Activated CD4-positive, alpha-beta T cell treated with anti-CD3 and anti-CD28 coated beads, Interleukin-2, amount 50 U/mL, for 48 hours (primary cell): Measurements from ENCODE around the gene CDIP1.
A peak's percentile ranks its signal among the peaks of the same experiment; 100 is the strongest.

Experiments used
- DNase-seq, 2 experiments: peaks; one replicate each; pipeline ENCODE4 v3.0.0-alpha.2; 2020

CDIP1 gene

GRCh38 chr16:4537376-4538343 lies 913 bp downstream of the CDIP1 start:
- peak in 1 of 2 experiments; percentile 39 for DNase-seq

- DNase-seq = no peak
These were observed 2.0 kb downstream of the CDIP1 start for GRCh38 chr16:4536391-4537106.

GRCh38 chr16:4535627-4536108 lies 2.9 kb downstream of the CDIP1 start:
- DNase-seq = peak; percentile 50 to 59

- no peak for DNase-seq
These were observed 4.3 kb downstream of the CDIP1 start for GRCh38 chr16:4534151-4534790.

- no peak for DNase-seq
These were observed 5.1 kb downstream of the CDIP1 start for GRCh38 chr16:4533490-4533889.

- DNase-seq = no peak
These were observed 6.3 kb downstream of the CDIP1 start for GRCh38 chr16:4532238-4532637.

GRCh38 chr16:4531811-4532210 lies 6.8 kb downstream of the CDIP1 start:
- no peak for DNase-seq

- DNase-seq = peak in 1 of 2 experiments; percentile 16
These were observed 9.2 kb downstream of the CDIP1 start for GRCh38 chr16:4529085-4530060.

GRCh38 chr16:4525634-4526277 lies 12.8 kb downstream of the CDIP1 start:
- no peak for DNase-seq

GRCh38 chr16:4525069-4525468 lies 13.5 kb downstream of the CDIP1 start:
- DNase-seq = no peak

- no peak for DNase-seq
These were observed 14.0 kb downstream of the CDIP1 start for GRCh38 chr16:4524571-4524970.

GRCh38 chr16:4523686-4524085 lies 14.9 kb downstream of the CDIP1 start:
- DNase-seq = no peak

- DNase-seq = no peak
These were observed 16.5 kb downstream of the CDIP1 start for GRCh38 chr16:4522051-4522581.

- DNase-seq = no peak
These were observed 17.7 kb downstream of the CDIP1 start for GRCh38 chr16:4520913-4521312.

GRCh38 chr16:4519274-4520058 lies 19.1 kb downstream of the CDIP1 start:
- no peak for DNase-seq

GRCh38 chr16:4517812-4518680 lies 20.5 kb downstream of the CDIP1 start:
- peak in 1 of 2 experiments; percentile 34 for DNase-seq

- no peak for DNase-seq
These were observed 22.9 kb downstream of the CDIP1 start for GRCh38 chr16:4515611-4516233.

- DNase-seq = no peak
These were observed 24.0 kb downstream of the CDIP1 start for GRCh38 chr16:4514606-4515005.

GRCh38 chr16:4513881-4514280 lies 24.7 kb downstream of the CDIP1 start:
- no peak for DNase-seq
